Thyroid gland (tissue), 4 donors: Measurements from ENCODE around the gene NECTIN1.

Source experiments
- POLR2A ChIP-seq, 2 donors: fragments of 450-650 bp; IDR thresholded peaks; one replicate each; pipeline ENCODE4 v1.6.1; 2017; ENCODE audit warnings: antibody characterized with exemption in 2 of 2, mild to moderate bottlenecking in 2 of 2, moderate library complexity in 1 of 2
- TF ChIP-seq, protein P1 (sequence below), 6 experiments: fragments of 200-600 bp in 3 of 6; fragments of 450-650 bp in 3 of 6; sonication (generic) in 3 of 6; IDR thresholded peaks; one replicate each; pipeline ENCODE4 v1.5.1; 2016 to 2019; ENCODE audit warnings: antibody characterized with exemption in 6 of 6, mild to moderate bottlenecking in 2 of 6, inconsistent platforms in 1 of 6, moderate library complexity in 1 of 6

DNA sequence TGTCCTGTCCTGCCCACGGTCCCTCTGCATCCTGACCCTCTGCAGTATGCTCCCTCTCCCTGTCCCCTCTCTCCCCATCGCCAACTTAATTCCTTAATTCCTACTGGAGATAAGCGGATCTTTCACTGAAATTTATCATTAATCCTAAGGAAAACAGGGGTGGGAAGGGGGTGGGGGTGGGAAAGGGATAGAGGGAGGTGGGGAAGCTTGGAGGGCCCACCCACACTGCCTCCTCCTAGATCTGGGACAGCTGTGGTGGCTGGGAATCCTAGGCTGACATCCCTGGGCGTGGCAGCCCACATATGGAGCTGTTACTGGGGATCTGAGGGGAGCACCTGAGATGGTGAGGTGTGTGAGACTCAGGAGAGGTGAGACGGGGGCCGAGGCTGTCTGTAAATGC, 14.4 kb downstream of the NECTIN1 start:
- TF ChIP-seq POLR2A (IDR thresholded peaks at IDR 0.05) = no peak
- TF ChIP-seq, protein P1, sequence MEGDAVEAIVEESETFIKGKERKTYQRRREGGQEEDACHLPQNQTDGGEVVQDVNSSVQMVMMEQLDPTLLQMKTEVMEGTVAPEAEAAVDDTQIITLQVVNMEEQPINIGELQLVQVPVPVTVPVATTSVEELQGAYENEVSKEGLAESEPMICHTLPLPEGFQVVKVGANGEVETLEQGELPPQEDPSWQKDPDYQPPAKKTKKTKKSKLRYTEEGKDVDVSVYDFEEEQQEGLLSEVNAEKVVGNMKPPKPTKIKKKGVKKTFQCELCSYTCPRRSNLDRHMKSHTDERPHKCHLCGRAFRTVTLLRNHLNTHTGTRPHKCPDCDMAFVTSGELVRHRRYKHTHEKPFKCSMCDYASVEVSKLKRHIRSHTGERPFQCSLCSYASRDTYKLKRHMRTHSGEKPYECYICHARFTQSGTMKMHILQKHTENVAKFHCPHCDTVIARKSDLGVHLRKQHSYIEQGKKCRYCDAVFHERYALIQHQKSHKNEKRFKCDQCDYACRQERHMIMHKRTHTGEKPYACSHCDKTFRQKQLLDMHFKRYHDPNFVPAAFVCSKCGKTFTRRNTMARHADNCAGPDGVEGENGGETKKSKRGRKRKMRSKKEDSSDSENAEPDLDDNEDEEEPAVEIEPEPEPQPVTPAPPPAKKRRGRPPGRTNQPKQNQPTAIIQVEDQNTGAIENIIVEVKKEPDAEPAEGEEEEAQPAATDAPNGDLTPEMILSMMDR (IDR thresholded peaks at IDR 0.05) = no peak
